HG02763 (cell line): ENCODE results near the gene BCLAF1.

ENCODE experiments used
- ATAC-seq: cut with Tn5 transposase; IDR thresholded peaks from one replicate; pipeline ENCODE4 v1.9.1; 2021; ENCODE audit warnings: mild to moderate bottlenecking, moderate library complexity; ENCODE audit not compliant: unreplicated experiment

The BCLAF1 gene, protein sequence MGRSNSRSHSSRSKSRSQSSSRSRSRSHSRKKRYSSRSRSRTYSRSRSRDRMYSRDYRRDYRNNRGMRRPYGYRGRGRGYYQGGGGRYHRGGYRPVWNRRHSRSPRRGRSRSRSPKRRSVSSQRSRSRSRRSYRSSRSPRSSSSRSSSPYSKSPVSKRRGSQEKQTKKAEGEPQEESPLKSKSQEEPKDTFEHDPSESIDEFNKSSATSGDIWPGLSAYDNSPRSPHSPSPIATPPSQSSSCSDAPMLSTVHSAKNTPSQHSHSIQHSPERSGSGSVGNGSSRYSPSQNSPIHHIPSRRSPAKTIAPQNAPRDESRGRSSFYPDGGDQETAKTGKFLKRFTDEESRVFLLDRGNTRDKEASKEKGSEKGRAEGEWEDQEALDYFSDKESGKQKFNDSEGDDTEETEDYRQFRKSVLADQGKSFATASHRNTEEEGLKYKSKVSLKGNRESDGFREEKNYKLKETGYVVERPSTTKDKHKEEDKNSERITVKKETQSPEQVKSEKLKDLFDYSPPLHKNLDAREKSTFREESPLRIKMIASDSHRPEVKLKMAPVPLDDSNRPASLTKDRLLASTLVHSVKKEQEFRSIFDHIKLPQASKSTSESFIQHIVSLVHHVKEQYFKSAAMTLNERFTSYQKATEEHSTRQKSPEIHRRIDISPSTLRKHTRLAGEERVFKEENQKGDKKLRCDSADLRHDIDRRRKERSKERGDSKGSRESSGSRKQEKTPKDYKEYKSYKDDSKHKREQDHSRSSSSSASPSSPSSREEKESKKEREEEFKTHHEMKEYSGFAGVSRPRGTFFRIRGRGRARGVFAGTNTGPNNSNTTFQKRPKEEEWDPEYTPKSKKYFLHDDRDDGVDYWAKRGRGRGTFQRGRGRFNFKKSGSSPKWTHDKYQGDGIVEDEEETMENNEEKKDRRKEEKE

DNA sequence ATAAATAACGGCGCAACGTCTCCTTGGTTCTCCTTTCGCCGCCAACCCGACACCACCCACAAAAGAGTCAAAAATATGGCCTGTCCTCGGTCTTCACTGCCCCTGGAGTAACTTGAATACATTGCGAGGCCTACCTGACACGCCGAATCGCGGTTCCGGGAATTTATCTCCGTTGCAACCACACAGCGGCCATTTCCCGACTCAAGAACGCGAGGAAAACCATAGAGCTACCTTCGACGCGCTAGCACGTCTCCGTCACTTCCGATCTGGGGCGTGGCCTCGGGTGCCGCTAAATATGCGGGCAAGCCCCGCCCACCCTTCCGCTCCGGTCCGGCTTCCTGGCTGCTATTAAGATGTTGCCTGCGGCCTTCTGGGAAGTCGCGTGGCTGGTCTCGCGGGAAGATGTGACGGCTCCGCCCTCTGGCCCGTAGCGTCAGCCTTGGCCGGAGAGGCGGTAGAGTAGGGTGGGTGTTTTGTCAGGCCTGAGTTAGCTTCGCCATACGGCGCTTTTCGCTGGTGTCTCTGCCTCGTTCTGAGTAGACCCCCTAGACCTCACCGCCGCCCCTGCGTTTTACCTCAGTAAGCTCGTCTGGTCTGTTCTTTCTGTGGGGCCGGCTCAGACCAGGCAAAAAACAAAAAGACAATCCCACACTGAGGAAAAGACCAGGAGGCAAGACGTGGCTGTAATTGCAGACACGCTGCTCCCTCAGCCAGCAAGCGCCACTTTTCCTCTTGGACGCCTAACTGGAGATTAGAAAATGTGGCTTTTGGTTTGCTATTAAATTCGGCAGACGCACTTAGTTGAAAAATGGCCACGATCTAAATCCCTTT lies at the start of gene BCLAF1:
TSS of gene BCLAF1 (minus strand) at position 268 of the 831 bp plus-strand sequence. CDS start 9,980 bp downstream, outside the sequence.
- ATAC-seq = peak; percentile 89

DNA sequence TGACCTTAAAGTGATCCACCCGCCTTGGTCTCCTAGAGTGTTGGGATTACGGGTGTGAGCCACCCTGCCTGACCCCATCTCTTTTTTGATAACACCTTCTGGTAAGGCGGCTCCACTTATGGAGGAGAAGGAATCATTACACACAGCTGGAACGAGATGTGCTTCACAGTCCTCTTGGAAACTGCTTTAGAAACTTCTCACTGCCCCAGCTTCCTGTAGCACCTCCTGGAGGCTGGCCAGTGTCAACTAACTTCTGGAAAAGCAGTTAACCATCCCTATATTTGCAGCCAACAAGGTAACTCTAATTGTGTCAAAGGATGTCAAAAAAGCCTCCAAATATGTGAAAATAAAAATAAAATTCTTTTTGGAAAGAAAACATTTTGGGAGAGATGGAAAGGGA lies 48.8 kb upstream of the BCLAF1 start:
- ATAC-seq = no peak

DNA sequence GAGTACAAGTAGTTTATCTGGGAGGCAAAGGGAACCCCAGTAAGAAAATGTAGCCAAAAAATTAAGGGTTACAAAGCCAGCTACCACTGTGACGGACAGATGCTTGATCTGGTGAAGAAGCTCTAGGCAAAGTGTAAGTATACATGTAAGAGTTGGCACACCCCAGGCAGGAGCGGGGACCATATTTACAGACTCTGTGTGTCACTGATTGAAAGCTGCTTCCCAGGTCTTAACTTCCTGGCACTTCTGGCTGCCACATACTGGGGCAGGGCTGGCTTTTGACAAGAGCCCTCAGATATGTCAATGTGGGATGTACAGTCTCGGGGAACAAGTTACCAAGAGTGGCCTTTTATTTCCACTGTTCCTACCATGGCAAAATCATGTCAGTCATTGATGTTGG lies 48.0 kb upstream of the BCLAF1 start:
- no peak for ATAC-seq

DNA sequence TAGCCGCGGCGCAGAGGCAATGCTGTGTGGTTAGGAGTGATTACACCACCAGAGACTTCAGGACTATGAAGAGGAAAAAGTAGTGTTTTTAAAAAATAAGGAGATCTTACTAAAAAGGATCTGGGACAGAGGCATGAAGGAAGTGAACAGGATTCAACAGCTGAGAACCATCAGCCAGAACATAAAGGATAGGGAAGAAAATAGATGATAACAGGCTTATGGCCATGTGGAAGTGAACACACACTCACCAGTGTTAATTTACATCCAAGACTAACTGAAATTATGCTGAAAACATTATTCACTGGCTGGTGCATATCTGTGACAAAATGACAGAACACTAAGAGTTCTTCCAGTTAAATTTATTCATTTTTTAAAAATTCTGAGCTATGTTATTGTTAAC lies 47.5 kb upstream of the BCLAF1 start:
- ATAC-seq = no peak

DNA sequence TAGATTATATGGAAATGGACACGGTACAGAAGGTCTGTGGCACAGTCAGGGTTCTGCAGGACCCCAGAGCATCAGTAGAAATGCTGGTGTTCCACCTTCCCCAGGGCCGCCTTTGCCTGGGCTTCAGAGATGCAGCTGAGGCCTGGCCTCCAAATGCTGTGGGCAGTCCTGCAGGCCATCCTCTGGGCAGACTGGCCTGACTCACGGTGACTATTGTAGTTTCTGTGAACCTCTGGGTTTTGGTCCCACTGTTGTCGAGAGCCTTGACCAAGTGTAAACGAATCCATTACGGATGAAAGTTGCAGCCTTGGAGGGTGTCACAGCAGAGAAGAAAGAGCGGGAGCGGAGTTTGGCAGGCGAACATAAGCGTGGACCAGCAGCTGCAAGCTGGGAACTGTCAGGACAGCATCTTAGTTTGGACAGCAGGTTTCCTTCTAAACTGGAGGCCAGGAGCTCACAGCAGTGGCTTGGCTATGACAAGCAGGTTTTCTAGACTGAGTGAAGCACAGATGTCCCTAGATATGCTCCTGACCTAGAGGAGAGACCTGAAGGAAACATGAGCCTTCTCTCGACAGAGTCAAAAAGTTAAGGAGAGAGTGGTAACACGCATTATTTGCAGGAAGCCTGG lies 46.2 kb upstream of the BCLAF1 start:
- no peak for ATAC-seq

DNA sequence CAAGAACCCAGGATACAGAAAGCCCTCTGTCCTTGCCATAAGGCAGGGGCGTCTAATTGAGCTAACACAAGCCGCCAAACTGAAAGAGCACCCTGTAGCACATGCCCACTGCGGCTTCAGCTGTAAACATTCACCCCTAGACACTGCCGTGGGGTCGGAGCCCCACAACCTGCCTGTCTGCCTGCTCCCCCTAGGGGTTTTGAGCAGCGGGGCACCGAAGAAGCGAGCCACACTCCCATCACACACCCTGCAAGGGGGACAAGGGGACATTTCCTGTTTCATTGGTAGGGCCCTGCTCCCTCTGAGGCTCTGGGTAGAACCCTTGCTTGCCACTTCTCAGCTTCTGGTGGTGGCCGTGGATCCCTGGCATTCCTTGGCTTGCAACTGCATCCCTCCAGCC lies 45.2 kb upstream of the BCLAF1 start:
- ATAC-seq = no peak

DNA sequence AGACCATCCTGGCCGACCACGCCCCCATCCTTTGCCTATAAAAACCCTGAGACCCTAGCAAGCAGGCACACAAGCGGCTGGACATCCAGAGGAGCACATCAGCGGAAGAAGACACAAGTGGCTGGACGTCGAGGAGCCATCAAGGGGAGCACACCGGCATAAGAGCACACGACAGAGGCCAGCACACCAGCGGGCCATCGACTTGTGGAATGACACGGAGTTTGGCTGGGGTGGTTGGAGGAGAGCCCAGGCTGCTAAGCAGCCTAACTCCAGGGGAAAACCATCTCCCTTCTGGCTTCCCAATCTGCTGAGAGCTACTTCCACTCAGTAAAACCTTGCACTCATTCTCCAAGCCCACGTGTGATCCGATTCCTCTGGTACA lies 44.8 kb upstream of the BCLAF1 start:
- no peak for ATAC-seq

DNA sequence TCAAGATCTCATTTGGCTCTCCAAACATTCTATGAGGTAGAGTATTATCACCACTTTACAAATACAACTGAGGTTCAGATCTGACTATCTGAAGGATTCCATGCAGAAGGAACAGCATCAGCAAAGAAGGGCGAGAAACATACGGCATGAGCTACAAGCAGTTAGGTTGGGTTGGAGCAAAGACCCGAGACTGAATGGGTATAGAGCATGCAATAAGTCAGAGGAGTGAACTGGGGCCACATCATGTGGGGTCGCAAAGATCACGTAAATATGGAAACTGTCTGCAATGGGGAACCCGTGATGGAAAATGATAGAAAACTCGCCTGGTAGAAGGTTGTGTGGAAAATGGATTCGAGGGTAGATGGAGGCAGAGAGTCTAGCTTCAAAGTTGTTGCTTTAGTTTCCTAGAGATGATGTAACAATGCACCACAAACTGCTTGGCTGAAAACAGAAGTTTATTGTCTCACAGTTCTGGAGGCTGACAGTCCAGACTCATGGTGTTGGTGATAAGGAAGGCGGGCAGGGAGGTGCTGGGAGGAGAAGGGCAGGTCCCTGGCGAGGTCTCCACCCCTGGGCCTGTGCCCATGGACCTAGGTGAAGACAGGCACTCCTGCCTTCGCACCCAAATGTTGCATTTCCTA lies 44.3 kb upstream of the BCLAF1 start:
- no peak for ATAC-seq

DNA sequence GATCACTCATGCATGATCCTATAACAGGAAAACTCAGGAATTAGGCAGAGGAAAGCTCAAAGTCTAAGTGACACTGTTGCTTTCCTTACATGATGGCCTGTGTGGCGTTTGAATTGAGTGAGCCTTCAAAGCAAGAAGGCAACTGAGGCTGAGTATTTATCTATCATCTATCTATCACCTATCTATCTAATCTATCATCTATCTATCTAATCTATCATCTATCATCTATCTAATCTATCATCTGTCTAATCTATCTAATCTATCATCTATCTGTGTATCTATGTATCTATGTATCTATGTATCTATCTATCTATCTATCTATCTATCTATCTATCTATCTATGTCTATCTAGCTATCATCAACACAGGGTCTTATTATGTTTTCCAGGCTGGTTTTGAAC lies 41.8 kb upstream of the BCLAF1 start:
- ATAC-seq = no peak

DNA sequence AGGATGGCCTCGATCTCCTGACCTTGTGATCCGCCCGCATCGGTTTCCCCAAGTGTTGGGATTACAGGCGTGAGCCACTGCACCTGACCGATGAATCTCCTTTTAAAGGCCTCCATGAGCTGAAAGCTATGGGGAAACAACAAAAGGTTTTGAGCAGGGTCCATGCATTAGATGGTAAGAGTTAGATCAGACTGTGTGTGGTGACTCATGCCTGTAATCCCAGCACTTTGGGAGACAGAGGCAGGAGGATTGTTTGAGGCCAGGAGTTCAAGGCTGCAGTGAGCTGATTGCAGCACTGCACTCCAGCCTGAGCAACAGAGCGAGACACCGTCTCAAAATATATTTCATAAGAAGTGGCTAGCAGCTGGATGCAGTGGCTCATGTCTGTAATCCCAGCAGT lies 41.0 kb upstream of the BCLAF1 start:
- ATAC-seq = no peak

DNA sequence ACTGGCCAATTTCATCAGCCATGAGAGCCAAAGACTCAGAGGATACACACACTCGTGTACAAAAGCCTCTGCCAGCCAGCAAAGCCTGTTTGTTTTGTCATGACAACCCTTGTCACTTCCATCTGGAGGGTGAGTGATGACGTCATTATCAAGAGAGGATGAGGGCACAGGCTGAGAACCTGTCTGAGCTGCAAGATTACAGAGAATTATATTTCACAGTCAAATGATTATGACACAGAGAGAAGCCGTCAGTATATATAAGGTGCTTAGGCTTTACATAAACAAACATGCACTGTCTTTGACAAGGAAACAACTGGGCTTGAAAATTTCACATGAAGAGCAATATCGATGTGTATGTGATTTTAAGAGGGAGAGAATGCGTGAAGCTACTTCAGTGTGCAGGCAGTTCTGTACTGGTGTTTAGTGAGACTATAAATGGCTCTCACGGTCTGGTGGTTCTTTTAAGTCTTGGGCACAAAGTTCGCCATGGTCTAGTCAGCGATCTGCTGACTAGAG lies 36.5 kb upstream of the BCLAF1 start:
- no peak for ATAC-seq

DNA sequence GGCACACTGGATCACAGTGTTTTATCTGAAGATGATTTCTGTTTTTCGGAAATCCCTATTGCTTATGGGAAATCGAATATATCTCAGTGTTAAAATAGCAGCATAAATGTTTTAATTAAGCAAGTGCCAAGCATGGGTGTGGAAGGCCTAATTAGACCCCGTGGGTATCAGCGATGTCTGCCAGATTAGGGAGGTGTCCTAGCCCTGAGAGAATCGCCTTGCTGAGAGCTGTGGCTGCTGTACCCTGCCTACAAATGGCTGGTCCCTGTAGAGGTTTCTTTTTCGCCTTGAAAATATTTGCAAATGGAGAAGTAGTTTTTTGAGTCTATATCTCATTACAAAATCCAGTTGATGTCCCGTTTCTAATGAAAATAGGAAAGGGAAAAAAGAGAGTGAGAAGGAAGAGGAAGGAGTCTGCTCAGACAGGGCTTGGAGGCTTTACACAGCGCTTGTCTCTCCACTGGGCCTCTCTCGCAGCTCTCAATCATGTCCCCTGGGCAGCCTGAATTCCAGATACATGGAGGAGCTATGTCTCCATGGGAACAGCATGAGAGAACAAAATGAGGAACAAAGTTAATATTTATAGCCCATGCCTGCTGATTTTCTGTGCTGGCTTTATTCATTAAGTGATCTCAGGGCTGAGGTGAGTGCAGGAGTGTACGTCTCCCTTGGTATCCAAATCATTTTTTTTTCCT lies 35.2 kb upstream of the BCLAF1 start:
- ATAC-seq = no peak

DNA sequence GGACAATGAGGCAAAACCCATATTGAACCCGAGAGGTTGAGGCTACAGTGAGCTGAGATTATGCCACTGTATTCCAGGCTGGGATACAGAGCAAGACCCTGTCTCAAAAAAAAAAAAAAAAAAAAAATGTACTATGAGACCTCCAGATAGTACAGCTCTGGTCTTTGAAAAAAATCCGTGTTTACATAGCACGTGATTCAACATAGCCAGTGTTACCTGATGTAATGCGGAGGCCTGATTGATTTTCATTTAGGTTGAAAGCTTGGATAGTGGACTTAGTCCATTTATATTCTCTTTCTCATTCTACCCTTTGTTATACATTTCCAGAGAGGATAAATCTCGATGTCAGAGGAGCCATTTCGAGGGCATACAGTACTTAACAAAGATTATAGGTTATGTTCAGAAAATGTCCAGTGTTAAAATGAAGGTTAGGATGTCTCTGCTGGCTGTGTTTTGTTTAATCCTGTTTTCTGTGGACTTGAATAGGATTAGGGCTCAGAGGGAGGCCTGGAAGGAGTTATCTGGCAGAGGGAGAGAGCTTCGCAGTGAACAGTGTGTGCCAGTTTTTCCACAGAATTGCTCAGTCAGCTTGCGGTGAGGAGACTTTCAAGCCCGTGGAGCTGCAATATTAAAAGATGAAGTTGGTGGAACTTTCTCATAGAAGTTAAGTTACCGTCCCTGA lies 33.9 kb upstream of the BCLAF1 start:
- no peak for ATAC-seq

DNA sequence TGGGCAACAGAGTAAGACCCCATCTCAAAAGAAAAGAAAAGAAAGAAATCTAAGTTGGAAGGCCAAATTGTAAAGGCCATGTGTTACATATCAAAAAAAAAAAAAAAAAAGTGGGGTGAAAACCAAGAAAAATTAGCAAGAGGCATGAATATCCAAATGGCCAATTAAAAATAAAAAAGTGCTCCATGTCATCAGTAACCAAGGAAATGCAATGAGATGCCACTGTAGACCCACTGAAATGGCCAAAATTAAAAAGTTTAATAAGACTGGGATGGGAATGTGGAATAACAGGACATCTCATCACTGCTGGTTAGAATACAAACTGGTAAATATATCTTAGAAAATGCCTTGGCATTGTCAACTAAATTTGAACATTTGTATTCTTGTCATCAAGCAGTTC lies 30.1 kb upstream of the BCLAF1 start:
- ATAC-seq = no peak

DNA sequence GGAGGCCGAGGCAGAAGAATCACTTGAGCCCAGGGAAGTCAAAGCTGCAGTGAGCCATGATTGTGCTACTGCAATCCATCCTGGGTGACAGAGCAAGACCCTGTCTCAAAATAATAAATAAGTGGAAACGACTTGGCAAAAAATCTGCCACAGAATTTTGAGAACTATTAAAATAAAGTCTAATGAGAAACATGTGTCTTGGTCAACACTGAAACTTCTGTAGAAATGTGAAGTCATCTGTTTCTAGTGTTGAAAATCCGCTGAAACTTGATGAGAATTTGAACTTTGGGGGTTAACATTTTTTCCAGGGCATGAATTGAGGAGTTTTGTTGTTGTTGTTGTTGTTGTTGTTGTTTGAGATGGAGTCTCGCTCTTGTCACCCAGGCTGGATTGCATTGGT lies 29.0 kb upstream of the BCLAF1 start:
- ATAC-seq = no peak

DNA sequence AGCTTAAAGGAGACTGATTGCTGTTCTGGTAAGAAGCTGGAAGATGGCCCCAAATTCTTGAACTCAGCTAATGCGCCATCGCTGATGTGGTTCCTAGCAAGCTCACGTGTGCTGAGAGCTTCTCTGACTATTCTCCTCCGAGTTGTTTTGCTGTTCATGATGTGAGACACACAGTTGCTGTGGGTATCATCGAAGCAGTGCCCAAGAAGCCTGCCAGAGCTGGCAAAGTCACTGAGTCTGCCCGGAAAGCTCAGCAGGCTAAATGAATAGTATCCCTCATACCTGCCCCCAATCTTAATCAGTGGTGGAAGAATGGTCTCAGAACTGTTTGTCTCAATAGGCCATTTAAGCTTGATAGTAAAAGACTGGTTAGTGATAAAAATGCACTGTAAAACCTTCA lies 28.3 kb upstream of the BCLAF1 start:
- no peak for ATAC-seq

DNA sequence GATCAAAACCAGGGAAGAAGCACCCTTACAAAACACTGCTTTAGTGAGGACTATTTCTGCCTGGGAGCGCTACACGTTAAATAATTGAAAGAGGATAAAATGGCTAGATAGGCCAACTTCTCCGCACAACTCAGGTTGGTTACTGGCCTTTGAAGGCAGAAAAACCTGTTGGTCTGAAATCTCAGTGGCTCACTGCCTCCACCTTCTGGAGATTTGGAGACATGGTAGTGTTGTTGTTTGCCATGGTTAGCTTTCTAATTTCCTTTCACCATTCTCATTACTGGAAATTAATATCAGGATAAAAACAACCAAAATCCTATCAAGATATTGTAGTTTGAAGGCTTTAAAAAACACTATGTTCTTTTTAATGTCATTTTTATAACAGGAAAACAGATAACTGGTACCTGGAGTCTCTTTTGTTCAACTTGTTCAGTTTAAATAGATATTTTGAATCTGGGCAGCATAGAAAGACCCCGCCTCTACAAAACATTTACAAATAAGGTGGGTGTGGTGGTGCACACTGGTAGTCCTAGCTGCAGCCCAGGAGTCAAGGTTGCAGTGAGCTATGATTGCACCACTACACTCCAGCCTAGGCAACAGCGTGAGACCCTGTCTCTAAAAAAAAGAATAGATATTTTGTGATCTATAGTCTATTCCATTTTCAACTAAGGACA lies 27.5 kb upstream of the BCLAF1 start:
- peak; percentile 66 for ATAC-seq

DNA sequence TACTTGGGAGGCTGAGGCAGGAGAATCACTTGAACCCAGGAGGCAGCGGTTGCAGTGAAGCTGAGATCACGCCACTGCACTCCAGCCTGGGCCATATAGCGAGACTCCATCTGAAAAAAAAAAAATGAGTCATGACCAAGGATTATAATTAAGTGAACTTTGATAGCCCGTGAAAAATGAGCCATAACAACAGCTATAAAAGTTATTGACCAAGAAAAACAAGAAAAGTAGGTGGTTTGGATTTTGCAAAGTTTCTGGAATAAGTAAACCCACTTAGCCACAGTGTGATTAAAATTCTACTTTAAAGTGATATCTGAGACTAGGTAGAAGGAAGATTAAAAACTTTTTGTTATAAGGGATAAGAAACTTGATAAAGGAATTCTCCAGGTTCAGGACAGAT lies 25.9 kb upstream of the BCLAF1 start:
- no peak for ATAC-seq
